ENCODE measurements around the gene ZNF286A.
"Not testable (repeated sequence)": the region's sequence is repeated elsewhere in the genome, so short reads cannot be mapped to it uniquely, and the experiment has no call there.

The ZNF286A gene

DNA sequence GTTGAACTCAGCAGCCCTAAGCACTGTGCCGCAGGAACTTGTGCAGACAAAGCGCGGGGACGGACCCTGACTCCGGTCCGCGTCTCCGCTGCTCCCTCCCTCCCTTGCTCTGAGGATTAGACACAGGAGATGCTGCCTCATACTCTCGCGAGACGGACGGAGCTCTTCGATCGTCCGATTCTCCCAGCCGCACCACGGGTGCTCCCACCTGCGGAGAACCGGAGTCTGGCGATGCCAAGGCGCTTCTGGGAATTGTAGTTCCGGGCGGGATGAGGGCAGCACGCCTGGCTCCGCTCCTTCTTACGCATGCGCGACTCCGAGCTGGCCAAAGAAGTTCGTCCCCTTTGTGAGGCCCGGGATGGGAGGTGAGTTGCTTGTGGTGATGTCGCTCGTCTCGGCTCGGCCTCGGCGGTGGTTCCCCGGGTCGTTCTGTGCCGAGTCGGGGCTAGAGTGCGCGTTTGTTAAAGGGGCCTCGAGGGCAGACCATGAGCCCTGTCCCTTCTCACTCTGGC lies at the start of gene ZNF286A:
Gene ZNF286A, plus strand, starts transcription at position 340 of the 512 bp plus-strand sequence. CDS start 578 bp downstream, outside the sequence.
- peak; percentile 94 to 97 for DNase-seq (ENCODE audit: low read depth in 1 of 2, low spot score in 1 of 2)

DNA sequence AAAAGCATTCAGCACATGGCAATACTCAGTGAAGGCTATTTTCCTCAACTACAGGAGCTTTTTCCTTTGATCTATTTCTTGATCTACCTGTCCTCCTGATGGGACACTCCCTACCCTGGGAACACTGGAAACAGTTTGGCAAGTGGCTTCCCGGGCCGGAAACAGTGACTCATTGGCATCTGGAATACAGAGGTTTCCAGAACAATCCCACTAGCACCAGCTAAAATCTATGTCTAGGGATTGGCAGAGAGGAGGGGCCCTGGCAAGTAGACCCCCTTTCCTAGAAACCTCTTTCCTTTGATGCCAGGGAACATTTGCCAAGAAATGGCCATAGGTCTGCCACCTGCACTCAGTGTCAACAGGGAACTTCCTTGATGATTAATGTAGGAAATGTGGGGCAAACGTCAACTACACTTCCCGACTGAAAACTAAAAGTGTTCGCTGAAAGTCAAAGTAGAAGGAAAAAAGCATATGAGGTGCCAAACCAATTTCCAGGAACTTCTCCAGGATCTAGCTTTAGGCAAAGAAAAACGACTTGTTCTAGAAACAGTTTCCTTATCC lies 49.6 kb upstream of the ZNF286A start:
- no peak for DNase-seq (ENCODE audit: low read depth in 1 of 2, low spot score in 1 of 2)

DNA sequence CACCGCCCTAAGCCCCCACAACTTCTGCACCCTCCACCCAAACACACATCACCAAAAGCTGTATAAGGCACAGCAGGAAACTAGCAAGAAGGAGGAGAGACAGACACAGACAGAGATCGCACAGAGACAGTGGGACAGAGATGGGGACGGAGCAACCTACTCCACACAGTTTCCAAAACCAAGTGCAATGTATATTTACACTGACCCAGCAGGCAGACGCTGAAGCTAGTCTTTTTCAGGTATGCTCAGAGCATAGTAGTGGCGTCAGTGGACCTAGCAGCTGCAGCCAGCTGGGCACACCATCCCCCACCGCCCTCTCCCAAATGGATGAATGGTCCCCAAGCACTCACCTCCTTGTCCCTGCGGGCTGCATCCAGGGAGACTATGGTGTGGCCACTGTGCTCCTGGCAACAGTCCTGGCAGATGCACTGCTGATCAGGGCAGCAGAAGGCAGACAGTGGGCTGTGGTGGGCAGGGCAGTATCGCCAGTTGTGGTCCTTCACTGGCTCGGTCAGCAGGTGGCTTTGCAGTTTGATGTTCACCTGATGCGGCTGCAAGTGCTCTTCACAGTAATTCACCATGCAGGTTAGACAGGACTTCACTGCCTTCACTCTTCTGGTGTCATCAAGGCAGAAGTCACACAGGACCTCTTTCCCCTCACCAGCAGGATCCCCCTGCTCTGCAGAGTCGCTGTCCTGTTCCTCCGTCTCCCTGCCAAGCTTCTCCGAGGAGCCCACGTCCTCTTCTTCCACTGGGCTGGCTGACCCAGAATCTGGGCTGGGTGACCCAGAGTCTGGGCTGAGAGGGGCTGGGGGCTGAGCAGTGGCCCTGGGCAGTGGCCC lies 48.6 kb upstream of the ZNF286A start:
- no peak for DNase-seq (ENCODE audit: low read depth in 1 of 2, low spot score in 1 of 2)

DNA sequence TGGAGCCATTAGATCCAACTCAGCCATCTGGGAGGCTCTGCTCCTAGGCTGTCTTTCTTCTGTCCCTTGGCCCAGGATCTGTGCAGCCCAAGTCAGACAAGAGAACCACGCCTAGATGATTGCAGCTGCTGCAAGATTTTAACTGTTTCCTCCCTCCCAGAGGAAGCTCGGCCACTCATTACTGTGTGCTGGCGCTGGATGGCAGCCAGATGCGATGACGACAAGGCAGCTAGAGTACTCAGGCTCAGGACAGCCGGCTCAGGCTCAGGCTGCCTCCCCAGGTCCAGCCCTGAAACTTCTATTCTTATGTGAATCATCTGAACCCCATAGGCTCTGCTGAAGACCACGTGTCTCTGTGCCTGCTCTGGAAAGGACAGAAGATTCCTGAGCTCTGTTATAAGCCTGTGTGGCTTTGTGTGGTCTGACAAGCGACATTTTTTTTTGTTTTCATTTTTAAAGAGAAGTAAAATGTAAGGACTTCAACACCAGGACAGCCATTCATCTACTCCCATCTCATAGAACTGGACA lies 47.9 kb upstream of the ZNF286A start:
- DNase-seq (ENCODE audit: low read depth in 1 of 2, low spot score in 1 of 2) = no peak

DNA sequence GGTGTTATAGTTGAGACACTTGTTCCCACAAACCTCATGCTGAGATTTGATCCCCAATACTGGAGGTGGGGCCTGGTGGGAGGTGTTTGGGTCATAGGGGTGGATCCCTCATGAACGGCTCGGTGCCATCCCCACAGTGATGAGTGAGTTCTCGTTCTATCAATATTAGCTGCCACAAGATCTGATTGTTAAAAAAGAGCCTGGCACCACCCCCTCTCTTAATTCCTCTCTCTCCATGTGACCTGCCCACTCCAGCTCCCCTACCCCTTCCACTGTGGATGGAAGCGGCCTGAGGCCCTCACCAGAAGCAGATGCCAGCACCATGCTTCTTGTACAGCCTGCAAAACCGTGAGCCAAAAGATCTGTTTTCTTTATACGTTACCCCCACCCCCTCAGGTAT lies 46.6 kb upstream of the ZNF286A start:
- DNase-seq (ENCODE audit: low read depth in 1 of 2, low spot score in 1 of 2) = no peak

DNA sequence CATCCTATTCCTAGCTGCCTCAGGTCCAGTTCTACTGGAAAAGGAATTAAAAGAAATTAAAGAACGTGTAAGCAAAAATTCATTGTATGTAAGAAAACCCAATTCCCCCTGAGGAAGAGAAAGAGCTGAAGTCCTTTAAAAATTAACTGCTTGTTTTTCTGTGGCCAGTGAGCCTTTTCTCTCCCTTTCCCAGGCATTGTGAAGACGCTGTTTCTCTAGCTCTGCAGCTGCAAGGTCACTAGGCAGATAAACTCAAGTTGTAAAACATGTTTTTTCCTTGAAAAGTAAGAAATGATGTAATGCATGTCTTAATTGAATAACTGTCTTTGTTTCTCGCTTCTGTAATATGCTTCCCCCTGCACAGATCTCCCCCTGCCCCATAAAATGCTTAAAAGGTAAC lies 45.2 kb upstream of the ZNF286A start:
- DNase-seq (ENCODE audit: low read depth in 1 of 2, low spot score in 1 of 2) = not testable (repeated sequence)

DNA sequence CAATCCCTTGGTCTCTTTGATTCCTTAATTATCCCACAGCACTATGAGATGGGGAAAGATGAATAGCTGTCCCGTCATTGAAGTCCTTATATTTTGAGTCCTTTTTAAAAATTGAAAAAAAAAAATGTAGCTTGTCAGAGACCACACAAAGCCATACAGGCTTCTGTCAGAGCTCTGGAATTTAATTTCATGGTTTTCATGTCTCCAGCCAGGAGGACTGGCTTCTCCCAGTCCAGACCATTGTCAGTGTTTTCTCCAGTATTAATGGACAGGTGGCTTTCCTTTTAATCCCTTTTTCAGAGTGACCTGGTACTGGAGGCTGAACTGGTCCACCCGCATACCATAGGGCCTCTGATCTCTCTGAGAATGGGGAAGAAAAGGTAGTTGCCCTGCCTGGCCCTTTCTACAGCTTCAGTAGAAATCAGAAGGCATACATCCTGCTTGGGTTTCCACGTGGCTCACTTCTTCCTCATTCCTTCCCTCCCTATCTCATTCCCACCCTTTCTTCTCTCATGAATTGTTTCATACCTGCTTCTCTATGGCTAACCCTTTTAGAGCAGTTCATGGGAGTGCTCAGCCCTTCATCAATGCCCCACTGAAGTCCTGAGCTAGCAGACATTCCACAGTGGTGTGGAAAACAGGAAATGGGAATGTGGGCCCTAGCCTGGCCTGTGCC lies 44.5 kb upstream of the ZNF286A start:
- no peak for DNase-seq (ENCODE audit: low read depth in 1 of 2, low spot score in 1 of 2)

DNA sequence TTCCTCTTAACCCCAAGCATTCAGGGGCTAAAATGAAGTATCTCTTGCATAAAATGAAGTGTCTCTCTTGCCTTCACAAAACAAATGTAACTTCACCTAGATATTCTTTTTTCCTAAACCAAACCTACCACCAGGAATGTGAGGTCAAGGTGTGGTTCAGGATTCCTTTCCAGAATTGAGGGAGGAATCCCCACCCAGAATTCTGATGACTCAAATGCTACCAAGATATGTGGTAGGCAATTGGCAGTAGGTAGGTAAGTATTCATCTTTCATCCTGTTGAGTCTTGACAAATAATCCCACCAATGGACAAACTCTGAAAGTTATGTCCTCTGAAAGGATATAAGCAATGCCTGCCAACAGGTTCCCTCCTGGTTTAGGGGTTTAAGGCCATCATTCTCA lies 41.7 kb upstream of the ZNF286A start:
- DNase-seq (ENCODE audit: low read depth in 1 of 2, low spot score in 1 of 2) = no peak

DNA sequence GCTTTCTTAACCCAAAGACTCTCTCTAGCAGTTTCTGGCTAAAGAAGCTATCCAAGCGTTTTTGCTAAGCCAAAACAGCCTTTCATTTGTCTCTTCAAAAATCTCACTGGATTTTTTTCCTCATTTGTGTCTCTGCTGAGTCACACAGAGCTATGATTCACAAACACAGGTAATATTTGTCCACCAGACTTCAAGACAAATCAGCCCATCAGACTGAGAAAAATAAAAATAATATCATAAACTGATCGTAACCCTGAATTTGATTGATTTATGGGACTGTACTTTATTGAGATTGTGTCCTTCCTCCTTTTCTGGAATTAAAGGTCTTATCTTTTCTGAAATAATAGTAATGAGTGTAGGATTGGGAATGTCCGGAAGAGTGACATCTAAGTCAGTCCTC lies 41.3 kb upstream of the ZNF286A start:
- no peak for DNase-seq (ENCODE audit: low read depth in 1 of 2, low spot score in 1 of 2)

DNA sequence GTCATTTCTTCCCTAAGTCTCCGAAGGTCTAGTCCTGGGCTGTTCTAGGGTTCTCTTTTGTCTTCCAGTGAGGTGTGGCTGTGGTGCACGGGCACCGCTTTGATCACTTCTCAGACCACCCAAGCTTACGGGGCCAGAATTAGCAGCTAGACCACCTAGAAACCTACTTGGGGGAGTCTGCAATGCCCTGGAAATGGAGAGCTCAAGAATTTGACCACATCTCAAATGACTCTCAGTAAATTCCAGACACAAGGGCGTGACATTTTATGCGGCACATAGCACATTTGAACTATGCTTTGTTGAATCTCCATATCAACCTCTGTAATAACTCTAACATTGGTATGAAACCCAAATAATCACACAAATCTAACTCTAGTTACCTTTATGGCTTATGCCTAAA lies 40.3 kb upstream of the ZNF286A start:
- DNase-seq (ENCODE audit: low read depth in 1 of 2, low spot score in 1 of 2) = no peak

DNA sequence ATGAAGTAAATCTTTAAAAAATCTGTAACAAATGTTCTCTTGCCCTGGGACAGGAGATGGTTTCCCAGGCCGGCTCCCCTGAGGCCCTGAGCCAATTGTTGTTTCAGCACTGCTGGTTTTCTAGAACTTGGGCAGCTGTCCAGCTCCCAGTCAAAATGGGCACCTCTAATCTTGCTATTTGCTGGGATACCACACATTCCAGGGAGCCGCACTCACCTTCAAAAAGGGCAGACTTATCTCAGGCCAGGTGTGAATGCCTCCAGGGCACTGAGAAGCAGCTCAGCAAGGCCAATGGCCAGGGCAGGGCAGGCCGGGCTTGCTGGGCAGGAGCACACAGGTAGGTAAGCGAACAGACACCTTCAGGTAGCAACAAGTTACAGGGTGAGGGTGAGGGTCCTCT lies 39.9 kb upstream of the ZNF286A start:
- no peak for DNase-seq (ENCODE audit: low read depth in 1 of 2, low spot score in 1 of 2)

DNA sequence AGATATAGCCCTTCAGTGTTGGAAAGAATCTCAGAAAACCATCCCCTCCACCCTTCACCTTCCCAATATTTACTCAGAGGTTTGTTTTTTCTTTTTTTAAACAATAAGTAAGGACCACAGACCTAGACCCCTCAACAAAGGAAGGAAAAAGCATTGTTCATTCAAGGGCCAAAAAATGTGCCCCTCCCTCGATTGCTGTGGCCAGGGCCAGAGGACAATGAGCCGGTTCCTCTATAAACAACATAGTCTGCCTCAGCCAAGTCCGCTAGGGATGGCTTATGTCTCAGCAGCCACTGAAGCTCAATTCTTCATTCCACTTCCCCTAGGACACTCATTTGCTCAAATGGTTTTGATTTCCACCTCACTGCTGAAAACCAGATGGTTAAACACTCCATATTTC lies 39.5 kb upstream of the ZNF286A start:
- DNase-seq (ENCODE audit: low read depth in 1 of 2, low spot score in 1 of 2) = no peak

DNA sequence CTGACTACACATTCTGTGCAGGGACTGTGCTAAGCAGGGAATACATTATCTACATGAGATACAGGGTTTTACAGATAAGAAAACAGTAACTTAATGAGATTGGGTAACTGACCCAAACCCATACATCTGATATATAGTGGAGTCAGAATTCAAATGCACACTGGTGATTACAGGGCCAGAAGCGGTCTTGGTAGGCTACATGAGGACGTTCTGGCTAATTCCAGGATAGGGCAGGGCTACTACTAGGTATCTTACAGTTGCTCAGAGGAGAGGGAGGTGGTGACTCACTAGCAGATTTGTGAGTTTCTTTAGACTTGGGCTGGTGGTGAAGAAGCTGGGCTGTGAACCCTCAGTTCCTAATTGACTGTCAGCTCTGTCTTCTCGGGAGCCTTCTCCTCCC lies 36.9 kb upstream of the ZNF286A start:
- no peak for DNase-seq (ENCODE audit: low read depth in 1 of 2, low spot score in 1 of 2)

DNA sequence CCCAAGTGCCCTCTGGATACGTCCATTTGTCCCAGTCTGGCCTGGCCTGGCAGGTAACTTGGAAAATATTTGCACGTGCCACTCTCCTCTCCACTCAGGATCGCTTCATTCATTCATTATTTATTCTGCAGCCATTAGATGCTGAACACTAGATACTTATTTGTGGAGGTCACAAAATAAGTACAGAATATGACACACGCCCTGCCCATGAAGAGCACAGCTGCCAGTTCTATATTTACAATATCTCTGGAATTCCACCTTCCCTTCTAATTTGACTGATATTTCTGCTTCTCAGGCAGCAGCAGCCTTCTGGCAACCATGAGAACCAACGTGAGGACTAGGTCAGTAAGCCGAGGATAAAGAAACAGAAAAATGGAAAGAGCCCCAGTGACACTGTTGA lies 36.4 kb upstream of the ZNF286A start:
- no peak for DNase-seq (ENCODE audit: low read depth in 1 of 2, low spot score in 1 of 2)

DNA sequence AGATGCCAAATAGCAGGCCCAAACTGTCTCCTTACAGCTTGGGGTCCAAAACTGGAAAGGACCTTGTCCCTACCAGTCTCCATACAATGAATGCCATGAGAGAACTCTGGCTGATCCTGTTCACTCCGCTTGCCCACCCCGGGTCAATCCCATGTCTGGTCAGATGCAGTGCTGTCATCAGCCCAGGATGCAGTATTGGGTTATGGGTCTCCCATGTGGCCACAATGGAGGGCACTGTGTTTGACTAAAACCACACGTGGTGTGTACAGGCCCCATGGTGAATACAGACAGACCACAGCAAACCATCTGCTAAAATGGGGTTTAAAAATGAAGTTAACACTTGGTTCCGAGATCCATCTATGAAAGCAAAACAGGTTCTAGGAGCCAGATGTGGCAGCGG lies 35.9 kb upstream of the ZNF286A start:
- DNase-seq (ENCODE audit: low read depth in 1 of 2, low spot score in 1 of 2) = no peak

DNA sequence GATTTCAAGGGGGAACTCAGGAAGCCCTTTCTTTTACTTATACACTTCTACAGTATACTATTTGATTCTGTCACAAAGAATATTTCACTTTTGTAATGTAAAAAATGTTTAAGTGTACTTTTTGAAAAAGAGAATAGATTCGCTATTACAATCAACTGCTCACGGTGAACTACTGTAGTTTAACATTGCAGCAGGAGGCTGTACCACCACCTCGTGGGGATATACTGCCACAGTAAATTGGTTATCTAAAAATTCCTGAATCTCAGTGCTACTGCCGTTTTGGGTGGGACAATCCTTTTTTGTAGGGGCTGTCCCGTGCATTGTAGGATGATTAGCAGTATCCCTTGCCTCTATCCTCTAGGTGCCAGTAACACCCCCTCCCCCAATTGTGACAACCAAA lies 30.0 kb upstream of the ZNF286A start:
- DNase-seq (ENCODE audit: low read depth in 1 of 2, low spot score in 1 of 2) = not testable (repeated sequence)

DNA sequence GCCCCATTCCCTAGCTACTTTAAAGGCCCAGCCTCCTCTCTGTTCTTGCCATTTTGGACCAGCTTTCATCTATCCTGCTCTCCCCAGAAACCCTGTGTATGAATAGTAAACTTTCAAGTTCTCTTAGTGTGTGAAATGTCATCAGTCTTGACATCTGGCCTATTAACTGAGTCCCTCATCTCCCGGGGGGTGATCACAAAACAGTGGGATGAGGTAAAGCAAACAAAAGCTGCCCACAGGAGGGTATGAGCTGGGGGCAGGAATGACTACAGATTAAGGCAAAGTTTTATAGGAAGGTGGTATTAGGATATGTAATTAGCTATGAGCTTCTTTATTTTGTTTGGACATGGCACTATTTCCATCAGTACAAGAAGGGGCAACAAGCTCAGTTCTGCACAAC lies 24.9 kb upstream of the ZNF286A start:
- not testable (repeated sequence) for DNase-seq (ENCODE audit: low read depth in 1 of 2, low spot score in 1 of 2)

DNA sequence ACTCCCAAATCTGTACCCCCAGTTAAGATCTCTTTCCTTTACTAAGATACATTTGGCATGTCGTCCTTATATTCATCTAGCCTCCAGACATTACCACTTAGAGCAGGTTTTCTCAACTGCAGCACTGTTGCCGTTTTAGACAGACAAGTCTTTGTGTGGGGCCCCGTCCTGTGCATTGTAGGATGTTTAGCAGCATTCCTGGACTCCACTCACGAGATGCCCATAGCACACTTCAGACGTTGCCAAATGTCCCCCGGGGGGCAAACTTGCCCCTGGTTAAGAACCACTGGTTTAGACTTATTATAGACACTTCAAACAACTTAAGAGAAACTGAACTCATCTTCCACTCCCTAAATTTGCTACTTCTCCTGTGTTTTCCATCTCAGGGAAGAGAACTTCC lies 23.6 kb upstream of the ZNF286A start:
- DNase-seq (ENCODE audit: low read depth in 1 of 2, low spot score in 1 of 2) = not testable (repeated sequence)

DNA sequence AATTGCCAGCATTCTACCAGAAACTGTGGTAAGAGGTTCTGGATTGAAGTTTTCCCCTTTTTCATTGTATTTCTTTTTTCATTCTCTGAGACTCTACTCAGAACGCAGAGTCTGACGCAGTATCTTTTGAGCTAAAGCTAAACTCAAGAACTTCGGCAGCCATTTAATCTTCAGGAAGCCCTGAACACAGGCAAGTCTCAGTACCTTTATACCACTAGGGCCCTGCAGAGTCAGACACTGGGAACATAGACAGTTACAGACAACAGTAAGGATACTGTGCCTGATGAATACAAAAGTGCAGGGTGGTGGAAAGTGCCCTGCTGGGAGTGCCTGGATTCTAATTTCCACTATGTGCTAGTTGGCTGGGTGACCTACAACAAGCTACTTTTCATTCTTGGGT lies 16.4 kb upstream of the ZNF286A start:
- DNase-seq (ENCODE audit: low read depth in 1 of 2, low spot score in 1 of 2) = not testable (repeated sequence)

DNA sequence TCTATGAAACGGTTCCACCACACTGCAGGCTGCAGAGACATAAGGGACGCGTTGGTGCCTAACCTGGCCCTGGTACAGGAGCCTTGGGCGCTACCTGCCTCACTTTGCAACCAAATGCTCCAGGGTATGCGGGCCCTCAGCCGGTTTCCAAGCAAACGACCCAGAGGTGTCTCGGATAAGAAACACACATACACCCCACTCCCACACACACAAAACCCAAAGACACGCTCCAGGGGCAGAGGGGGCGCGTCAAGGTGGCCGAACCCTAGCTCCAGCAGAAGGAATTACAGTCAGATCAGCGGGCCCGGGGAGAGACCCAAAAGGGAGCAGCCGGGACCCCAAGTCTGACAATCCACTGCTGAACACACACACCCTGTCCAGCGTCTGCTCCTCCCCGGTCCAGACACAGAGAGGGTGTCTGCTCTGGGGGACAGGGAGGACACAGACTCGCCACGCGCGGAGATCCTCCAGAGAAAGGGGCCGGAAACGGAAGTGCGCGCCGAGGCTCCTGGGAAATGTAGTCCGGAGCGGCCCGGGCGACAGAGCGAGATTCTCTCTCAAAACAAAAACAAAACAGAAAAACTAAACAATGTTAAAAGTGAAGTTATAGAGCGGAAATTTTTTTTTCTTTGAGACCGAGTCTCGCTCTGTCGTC lies 15.6 kb upstream of the ZNF286A start, which contains the start of gene TRIM16:
Gene TRIM16, minus strand, starts transcription at position 488 of the 655 bp plus-strand sequence. CDS start 32,702 bp downstream, outside the sequence.
- peak; percentile 70 to 72 for DNase-seq (ENCODE audit: low read depth in 1 of 2, low spot score in 1 of 2)

DNA sequence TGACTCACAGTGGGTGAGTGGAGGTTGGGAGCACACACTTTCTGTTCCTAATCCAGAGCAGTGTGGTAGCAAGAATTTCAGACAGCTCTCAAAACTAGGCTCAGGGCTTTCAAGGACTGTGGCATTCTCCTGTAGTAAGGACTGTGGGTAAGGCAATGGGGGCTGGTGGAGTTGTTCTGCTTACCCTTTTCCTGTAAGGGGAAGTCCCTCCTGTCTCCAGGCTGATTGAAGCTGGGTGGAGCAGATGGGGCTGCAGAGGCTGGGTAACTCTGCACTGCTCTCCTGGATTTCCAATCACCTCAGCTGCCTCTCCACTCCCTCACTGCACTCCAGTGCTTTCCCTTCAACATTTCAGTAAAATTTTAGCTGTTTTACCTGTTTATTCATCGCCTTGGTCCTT lies 12.1 kb upstream of the ZNF286A start:
- not testable (repeated sequence) for DNase-seq (ENCODE audit: low read depth in 1 of 2, low spot score in 1 of 2)
